GM19351 (cell line): ENCODE measurements around the gene MARS1.
"Not testable (repeated sequence)": the region's sequence is repeated elsewhere in the genome, so short reads cannot be mapped to it uniquely, and the experiment has no call there.

Source experiments
- ATAC-seq: cut with Tn5 transposase; IDR thresholded peaks from one replicate; pipeline ENCODE4 v1.9.1; 2021; ENCODE audit warnings: mild to moderate bottlenecking, moderate library complexity; ENCODE audit not compliant: unreplicated experiment

MARS1 gene

GRCh38 chr12:57487597-57488401 is at the start of gene MARS1:
TSS of gene MARS1 (plus strand) at chr12:57488068. CDS start at chr12:57488091, 23 bp downstream.
- peak; percentile 99 for ATAC-seq

GRCh38 chr12:57438400-57438799 is 49.5 kb upstream of the MARS1 start:
- ATAC-seq: no peak

DNA sequence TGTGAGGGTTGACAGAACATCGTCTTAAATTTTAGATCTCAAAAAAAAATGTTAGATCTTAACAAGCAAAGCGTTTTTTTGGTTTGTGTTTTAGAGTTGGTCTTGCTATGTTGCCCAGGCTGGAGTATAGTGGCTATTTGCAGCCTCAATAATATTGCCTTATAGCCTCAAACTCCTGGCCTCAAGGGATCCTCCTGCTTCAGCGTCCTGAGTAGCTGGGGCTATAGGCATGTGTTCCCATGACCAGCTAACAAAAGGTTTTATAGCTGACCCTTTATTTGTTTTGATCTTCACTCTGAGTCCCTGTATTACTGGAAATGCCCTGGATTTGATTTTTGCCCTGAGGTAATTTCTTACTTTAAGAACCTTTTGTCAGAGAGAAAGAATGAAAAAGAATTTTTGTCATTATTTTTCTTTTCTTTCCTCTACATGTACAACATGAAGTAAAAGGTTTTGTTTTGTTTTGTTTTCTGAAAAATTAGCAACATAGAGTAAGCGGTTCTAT is 48.1 kb upstream of the MARS1 start:
- no peak for ATAC-seq

GRCh38 chr12:57441393-57441792 is 46.5 kb upstream of the MARS1 start:
- ATAC-seq: not testable (repeated sequence)

DNA sequence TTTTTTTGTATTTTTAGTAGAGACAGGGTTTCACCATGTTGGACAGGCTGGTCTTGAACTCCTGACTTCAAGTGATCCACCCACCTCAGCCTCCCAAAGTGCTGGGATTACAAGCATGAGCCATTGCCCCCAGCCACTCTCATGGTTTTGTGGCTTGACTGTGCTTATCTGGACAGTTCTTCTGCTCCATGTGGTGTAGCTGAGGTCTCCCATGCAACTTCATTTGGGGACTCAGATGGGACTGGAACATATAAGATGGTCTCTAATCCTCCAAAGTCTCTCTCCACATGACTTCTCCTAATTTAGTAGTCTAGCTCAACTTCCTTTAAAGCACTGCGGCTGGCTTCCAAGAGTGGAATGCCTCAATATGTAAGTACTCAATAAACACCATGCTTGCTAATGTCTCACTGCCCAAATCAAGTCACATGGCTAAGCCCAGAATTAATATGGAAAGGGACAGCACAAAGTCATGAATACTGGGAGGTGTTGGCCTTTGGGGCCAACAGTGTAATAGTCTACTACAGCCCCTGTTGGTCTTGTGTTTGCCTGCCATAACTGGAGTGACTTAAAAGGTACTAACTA is 45.9 kb upstream of the MARS1 start:
- no peak for ATAC-seq

GRCh38 chr12:57444337-57444736 is 43.5 kb upstream of the MARS1 start:
- ATAC-seq: not testable (repeated sequence)

- ATAC-seq: no peak
These were observed 43.1 kb upstream of the MARS1 start for GRCh38 chr12:57444744-57445143.

DNA sequence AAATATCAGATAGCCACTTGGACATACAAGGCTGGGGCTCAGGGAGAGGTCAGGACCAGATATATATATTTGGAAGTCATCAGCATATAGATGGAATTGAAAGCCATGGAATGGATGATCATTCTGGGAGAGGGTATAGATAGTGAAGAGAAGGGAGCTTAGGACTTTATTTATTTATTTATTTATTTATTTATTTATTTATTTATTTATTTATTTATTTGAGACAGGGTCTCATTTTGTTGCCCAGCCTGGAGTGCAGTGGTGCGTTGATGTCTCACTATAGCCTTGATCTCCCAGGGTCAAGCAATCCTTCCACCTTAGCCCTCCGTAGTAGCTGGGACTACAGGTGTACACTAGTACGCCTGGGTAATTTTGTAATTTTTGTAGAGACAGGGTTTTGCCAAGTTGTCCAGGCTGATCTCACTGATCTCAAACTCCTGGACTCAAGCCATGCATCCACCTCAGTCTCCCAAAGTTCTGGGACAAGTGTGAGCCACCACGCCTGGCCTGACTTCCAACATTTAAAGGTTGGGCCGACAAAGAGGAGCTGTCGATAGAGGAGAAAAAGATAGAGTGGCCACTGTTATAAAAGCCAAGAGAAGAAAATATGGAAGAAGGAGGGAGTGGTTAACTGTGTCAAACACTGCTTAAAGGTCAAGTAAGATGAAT is 41.4 kb upstream of the MARS1 start:
- ATAC-seq: no peak

DNA sequence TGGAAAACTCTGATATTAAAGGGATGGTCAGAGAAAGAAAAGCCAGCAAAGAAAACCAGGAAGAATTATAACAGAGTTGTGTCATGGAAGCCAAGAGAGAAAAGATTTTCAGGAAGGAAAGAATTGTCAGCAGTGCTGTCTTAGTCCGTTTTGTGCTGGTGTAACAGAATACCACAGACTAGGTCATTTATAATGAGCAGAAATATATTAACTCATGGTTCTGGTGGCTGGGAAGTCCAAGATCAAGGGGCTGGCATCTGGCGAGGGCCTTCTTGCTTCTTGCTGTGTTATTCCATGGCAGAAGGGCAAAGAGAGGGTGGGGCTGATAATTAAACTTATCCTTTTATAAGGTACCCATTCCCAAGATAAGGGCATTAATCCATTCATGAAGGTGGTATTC is 39.2 kb upstream of the MARS1 start:
- no peak for ATAC-seq

- no peak for ATAC-seq
These were observed 38.5 kb upstream of the MARS1 start for GRCh38 chr12:57449375-57449774.

DNA sequence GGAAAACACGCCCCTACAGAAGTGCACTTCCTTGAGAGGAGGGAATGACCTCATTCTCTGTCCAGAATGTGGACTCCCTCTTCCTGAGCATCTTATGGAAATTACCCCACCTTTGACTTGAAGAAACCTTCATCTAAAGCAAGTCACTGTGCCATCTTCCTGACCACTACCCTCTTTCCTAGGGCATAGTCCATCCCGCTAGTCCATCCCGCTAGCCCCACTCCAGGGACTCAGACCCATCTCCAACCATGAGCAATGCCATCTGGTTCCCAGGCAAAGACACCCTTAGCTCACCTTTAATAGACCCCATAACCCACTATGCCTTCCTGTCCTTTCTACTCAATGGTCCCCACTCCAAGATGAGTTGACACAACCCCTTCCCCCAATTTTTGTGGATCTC is 37.8 kb upstream of the MARS1 start:
- ATAC-seq: no peak

DNA sequence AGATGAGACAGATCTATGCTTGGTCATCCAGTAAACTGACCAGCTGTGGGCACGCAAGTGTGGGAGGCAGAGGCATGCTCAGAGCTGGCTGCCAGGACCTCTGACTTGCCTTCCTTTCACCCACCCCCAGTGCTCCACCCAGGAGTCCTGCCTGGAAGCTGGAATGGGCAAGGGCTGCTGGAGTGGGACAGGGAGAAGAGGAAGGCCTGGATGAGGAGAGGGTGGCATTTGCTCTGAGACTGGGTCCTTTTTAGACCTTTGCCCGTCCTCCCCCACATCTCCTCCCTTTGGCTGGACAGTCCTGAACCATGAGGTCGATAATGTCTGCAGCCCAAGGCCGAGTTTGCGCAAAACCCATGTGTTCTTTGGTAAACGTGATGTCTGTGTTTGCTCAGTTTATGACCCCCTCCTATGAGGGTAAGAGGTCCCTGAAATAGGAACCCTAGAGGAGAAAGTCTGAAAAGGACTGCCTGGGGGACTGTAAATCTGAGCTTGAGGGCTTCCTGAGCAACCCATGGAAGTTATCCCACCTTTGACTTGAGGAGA is 36.6 kb upstream of the MARS1 start:
- ATAC-seq: no peak

GRCh38 chr12:57452181-57452936 is 35.5 kb upstream of the MARS1 start:
- ATAC-seq: no peak

DNA sequence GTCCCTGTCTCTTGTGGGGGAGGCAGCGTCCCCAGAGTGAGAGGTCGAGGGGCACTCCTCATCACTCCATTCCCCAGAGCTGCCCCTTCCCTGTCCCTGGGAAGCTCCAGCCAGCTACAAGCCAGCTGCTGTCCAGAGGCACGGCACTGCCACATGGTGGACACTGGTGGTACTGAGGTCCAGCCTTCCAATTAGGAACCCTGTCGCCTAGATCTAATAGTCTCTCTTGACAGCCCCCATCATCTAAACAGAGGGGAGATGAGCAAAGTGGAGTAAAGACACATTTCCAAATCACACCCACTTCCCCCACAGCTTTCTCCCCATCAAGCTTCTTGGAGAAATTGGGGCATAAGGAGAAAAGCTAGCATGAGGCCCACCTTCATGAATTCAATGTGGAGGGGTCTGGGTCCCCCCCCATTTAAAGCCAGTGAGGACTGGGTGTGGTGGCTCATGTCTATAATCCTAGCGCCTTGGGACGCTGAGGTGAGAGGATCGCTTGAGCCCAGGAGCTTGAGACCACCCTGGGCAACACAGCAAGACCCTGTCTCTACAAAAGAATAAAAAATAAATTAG is 34.8 kb upstream of the MARS1 start:
- no peak for ATAC-seq

DNA sequence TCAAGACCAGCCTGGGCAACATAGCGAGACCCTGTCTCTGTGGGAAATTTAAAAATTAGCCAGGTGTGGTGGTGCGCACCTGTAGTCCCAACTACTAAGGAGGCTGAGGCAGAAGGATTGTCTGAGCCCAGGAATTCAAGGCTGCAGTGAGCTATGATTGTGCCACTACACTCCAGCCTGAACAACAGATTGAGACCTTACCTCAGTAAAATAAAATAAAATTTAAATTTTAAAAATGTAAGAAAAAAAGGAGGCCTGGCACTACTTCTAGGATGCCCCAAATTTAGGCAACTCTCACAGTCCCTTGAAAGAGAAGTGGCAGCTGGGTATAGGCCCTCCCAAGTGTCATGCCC is 33.7 kb upstream of the MARS1 start:
- ATAC-seq: no peak

GRCh38 chr12:57454566-57455373 is 33.1 kb upstream of the MARS1 start, which contains the start of gene INHBE:
TSS of gene INHBE (plus strand) at chr12:57455307. CDS start at chr12:57455537, 230 bp downstream.
- ATAC-seq: no peak

GRCh38 chr12:57455374-57456144 is 32.3 kb upstream of the MARS1 start:
- no peak for ATAC-seq

DNA sequence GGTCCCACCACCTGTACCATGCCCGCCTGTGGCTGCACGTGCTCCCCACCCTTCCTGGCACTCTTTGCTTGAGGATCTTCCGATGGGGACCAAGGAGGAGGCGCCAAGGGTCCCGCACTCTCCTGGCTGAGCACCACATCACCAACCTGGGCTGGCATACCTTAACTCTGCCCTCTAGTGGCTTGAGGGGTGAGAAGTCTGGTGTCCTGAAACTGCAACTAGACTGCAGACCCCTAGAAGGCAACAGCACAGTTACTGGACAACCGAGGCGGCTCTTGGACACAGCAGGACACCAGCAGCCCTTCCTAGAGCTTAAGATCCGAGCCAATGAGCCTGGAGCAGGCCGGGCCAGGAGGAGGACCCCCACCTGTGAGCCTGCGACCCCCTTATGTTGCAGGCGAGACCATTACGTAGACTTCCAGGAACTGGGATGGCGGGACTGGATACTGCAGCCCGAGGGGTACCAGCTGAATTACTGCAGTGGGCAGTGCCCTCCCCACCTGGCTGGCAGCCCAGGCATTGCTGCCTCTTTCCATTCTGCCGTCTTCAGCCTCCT is 31.6 kb upstream of the MARS1 start:
- no peak for ATAC-seq
